H1 (cell line): ENCODE measurements around the gene DIAPH2. TPM values are rescaled to one million over a fixed set of nuclear protein-coding genes. Genes with fewer than 3 reads are reported as not detected.

Source experiments
- CTCF ChIA-PET: fragments of 300-600 bp; sonication (Branson Sonifier 250); formaldehyde crosslinking; loops from one replicate; lab custom pipeline; 2021; ENCODE audit not compliant: partially characterized antibody; lab: Charles Lee
- POLR2A ChIA-PET: fragments of 300-600 bp; sonication (Branson Sonifier 250); formaldehyde crosslinking; loops from one replicate; lab custom pipeline; 2021; ENCODE audit warnings: inconsistent platforms; ENCODE audit not compliant: partially characterized antibody; lab: Charles Lee
- DNase-seq, 2 experiments: peaks; one replicate each; pipeline versions ENCODE4 v3.0.0 to v3.0.0-alpha.2; 2010 to 2022; ENCODE audit warnings: low spot score in 2 of 2, low read depth in 1 of 2, mixed read lengths in 1 of 2
- FAIRE-seq: peaks from 2 replicates; lab custom pipeline; 2011; peaks lifted over from hg19 to GRCh38; lab: Jason Lieb, UNC
- H2AFZ ChIP-seq: 2 replicates; pipeline ENCODE4 v1.8.1; 2012; ENCODE audit warnings: low read length, inconsistent platforms
- H2AK5ac ChIP-seq: 2 replicates; pipeline ENCODE4 v1.6.1; 2013; ENCODE audit warnings: low read depth, low read length
- H2BK120ac ChIP-seq: replicated peaks from 2 replicates; pipeline ENCODE3; 2013; ENCODE audit warnings: low read depth, low read length, inconsistent platforms
- H2BK12ac ChIP-seq: 2 replicates; pipeline ENCODE4 v1.6.1; 2013; ENCODE audit warnings: low read depth, low read length
- H2BK15ac ChIP-seq: 2 replicates; pipeline ENCODE4 v1.6.1; 2013; ENCODE audit warnings: low read length
- H2BK20ac ChIP-seq: 2 replicates; pipeline ENCODE4 v1.6.1; 2013; ENCODE audit warnings: low read length
- H2BK5ac ChIP-seq: 2 replicates; pipeline ENCODE4 v1.6.1; 2013; ENCODE audit warnings: low read depth, low read length
- H3K14ac ChIP-seq: 2 replicates; pipeline ENCODE4 v1.6.1; 2013; ENCODE audit warnings: inconsistent platforms; ENCODE audit not compliant: insufficient read length
- H3K18ac ChIP-seq: 2 replicates; pipeline ENCODE4 v1.6.1; 2013; ENCODE audit warnings: low read length; ENCODE audit errors: extremely low read depth
- H3K23ac ChIP-seq: 2 replicates; pipeline ENCODE4 v1.6.1; 2013; ENCODE audit warnings: inconsistent platforms; ENCODE audit not compliant: insufficient read length
- H3K23me2 ChIP-seq: 2 replicates; pipeline ENCODE4 v1.6.1; 2013; ENCODE audit warnings: low read depth, low read length
- H3K27ac ChIP-seq: 2 replicates; pipeline ENCODE4 v1.6.1; 2011; ENCODE audit warnings: low read depth, low read length, inconsistent platforms
- H3K27me3 ChIP-seq, 4 experiments: replicated peaks in 1 of 4; 1 replicate in 1 of 4; 2 replicates in 3 of 4; pipeline versions ENCODE4 v1.6.1 to v1.8.1; 2011 to 2013; ENCODE audit warnings: low read length in 3 of 4, mild to moderate bottlenecking in 3 of 4, inconsistent platforms in 2 of 4, mixed read lengths in 2 of 4, moderate library complexity in 1 of 4; ENCODE audit not compliant: control insufficient read depth in 3 of 4, insufficient read depth in 3 of 4; ENCODE audit errors: extremely low read depth in 1 of 4
- H3K36me3 ChIP-seq, 4 experiments: 2 replicates each; pipeline versions ENCODE4 v1.6.1 to v1.8.1; 2011 to 2013; ENCODE audit warnings: mild to moderate bottlenecking in 4 of 4, low read length in 3 of 4, moderate library complexity in 2 of 4, control low read depth in 1 of 4, inconsistent platforms in 1 of 4; ENCODE audit not compliant: insufficient read depth in 4 of 4, control insufficient read depth in 2 of 4
- H3K4ac ChIP-seq: replicated peaks from 2 replicates; pipeline ENCODE3; 2013; ENCODE audit warnings: low read length, low read depth, mixed read lengths, inconsistent platforms; ENCODE audit not compliant: insufficient read length
- H3K4me1 ChIP-seq, 4 experiments: replicated peaks in 1 of 4; 1 replicate in 1 of 4; 2 replicates in 3 of 4; pipeline versions ENCODE4 v1.6.1 to v1.8.1; 2011 to 2013; ENCODE audit warnings: low read length in 3 of 4, inconsistent platforms in 2 of 4, mixed read lengths in 1 of 4; ENCODE audit not compliant: insufficient read depth in 4 of 4, control insufficient read depth in 3 of 4
- H3K4me2 ChIP-seq, 2 experiments: 2 replicates each; pipeline versions ENCODE4 v1.6.1 to v1.8.1; 2011 to 2013; ENCODE audit warnings: low read depth in 2 of 2, low read length in 2 of 2, control low read depth in 1 of 2, inconsistent platforms in 1 of 2, mild to moderate bottlenecking in 1 of 2; ENCODE audit not compliant: insufficient read depth in 1 of 2
- H3K4me3 ChIP-seq, 4 experiments: fragments of 200-600, 300-600 bp in 1 of 4; sonication (generic), shearing (Covaris generic), sonication (Bioruptor Twin) in 1 of 4; 2 replicates each; pipeline versions ENCODE4 v1.5.1 to v1.8.1; 2011 to 2016; ENCODE audit warnings: low read length in 4 of 4, low read depth in 3 of 4, control low read depth in 2 of 4, inconsistent platforms in 2 of 4, mild to moderate bottlenecking in 2 of 4, mixed read lengths in 1 of 4, moderate library complexity in 1 of 4; ENCODE audit not compliant: insufficient read depth in 2 of 4; ENCODE audit errors: extremely low read depth in 1 of 4
- H3K56ac ChIP-seq: replicated peaks from 2 replicates; pipeline ENCODE3; 2013; ENCODE audit warnings: low read depth, mild to moderate bottlenecking, mixed read lengths, low read length, inconsistent platforms; ENCODE audit not compliant: insufficient read length
- H3K79me1 ChIP-seq: 2 replicates; pipeline ENCODE4 v1.6.1; 2013; ENCODE audit warnings: low read depth, low read length, control low read depth
- H3K79me2 ChIP-seq, 2 experiments: 2 replicates each; pipeline versions ENCODE4 v1.6.1 to v1.8.1; 2012 to 2013; ENCODE audit warnings: low read length in 2 of 2, mild to moderate bottlenecking in 2 of 2, inconsistent platforms in 1 of 2; ENCODE audit not compliant: insufficient read depth in 2 of 2, control insufficient read depth in 1 of 2
- H3K9ac ChIP-seq, 4 experiments: replicated peaks in 1 of 4; 1 replicate in 1 of 4; 2 replicates in 3 of 4; pipeline versions ENCODE4 v1.6.1 to v1.8.1; 2011 to 2013; ENCODE audit warnings: low read depth in 3 of 4, low read length in 3 of 4, control low read depth in 2 of 4, mild to moderate bottlenecking in 2 of 4, moderate library complexity in 2 of 4, inconsistent platforms in 1 of 4; ENCODE audit errors: extremely low read depth in 1 of 4
- H3K9me3 ChIP-seq, 2 experiments: 2 replicates each; pipeline versions ENCODE4 v1.6.1 to v1.8.1; 2012 to 2013; ENCODE audit warnings: mild to moderate bottlenecking in 2 of 2, moderate library complexity in 2 of 2, control low read depth in 1 of 2, inconsistent platforms in 1 of 2, low read depth in 1 of 2, low read length in 1 of 2, mixed read lengths in 1 of 2; ENCODE audit not compliant: insufficient read depth in 2 of 2
- H4K20me1 ChIP-seq, 2 experiments: replicated peaks in 1 of 2; 2 replicates each; pipeline versions ENCODE3 to v1.8.1; 2011 to 2013; ENCODE audit warnings: inconsistent platforms in 2 of 2, low read length in 2 of 2, mild to moderate bottlenecking in 1 of 2; ENCODE audit not compliant: insufficient read depth in 2 of 2, control insufficient read depth in 1 of 2
- H4K5ac ChIP-seq: 2 replicates; pipeline ENCODE4 v1.6.1; 2013; ENCODE audit warnings: low read length, low read depth, mixed read lengths, inconsistent platforms; ENCODE audit not compliant: insufficient read length
- H4K8ac ChIP-seq: 2 replicates; pipeline ENCODE4 v1.8.0; 2013; ENCODE audit warnings: mild to moderate bottlenecking, moderate library complexity, low read length, inconsistent platforms; ENCODE audit not compliant: insufficient read depth; ENCODE audit errors: extremely low read depth
- H4K91ac ChIP-seq: replicated peaks from 2 replicates; pipeline ENCODE3; 2013; ENCODE audit warnings: low read length, mixed read lengths, inconsistent platforms; ENCODE audit not compliant: insufficient read length
- ASH2L ChIP-seq: fragments of 200-600, 300-600 bp; sonication (generic); IDR thresholded peaks from one replicate; pipeline ENCODE4 v1.7.1; 2017; ENCODE audit warnings: low read length
- CEBPB ChIP-seq: IDR thresholded peaks from 2 replicates; pipeline ENCODE4 v1.6.1; 2012; ENCODE audit warnings: low read depth, low read length
- CHD2 ChIP-seq: IDR thresholded peaks from 2 replicates; pipeline ENCODE4 v1.6.1; 2012; ENCODE audit warnings: low read length, improper control_type of control experiment
- KDM5A ChIP-seq: fragments of 200-600 bp; IDR thresholded peaks from 2 replicates; pipeline ENCODE4 v1.7.1; 2012; ENCODE audit warnings: mild to moderate bottlenecking, low read length, inconsistent platforms, mixed read lengths
- MAFK ChIP-seq: IDR thresholded peaks from 2 replicates; pipeline ENCODE4 v1.6.1; 2012; ENCODE audit warnings: low read depth, mild to moderate bottlenecking, improper control_type of control experiment, low read length
- PHF8 ChIP-seq: fragments of 200-600 bp; sonication (generic); conservative IDR thresholded peaks from 2 replicates; pipeline ENCODE4 v1.7.1; 2012; ENCODE audit warnings: low read depth, mild to moderate bottlenecking, inconsistent platforms, low read length, moderate library complexity
- RBBP5 ChIP-seq: IDR thresholded peaks from 2 replicates; pipeline ENCODE4 v1.7.1; 2012; ENCODE audit warnings: low read depth, mild to moderate bottlenecking, inconsistent platforms, low read length, moderate library complexity, borderline replicate concordance
- TAF1 ChIP-seq: IDR thresholded peaks from 2 replicates; pipeline ENCODE4 v1.6.1; 2011; ENCODE audit warnings: mild to moderate bottlenecking, low read depth, low read length
- WGBS, 2 experiments: shearing (Covaris generic) in 1 of 2; methylation state at CpG; one replicate each; pipeline versions ENCODE4 v1.1.6 to v1.1.7; 2013 to 2015; ENCODE audit warnings: low lambda C conversion rate in 2 of 2, mixed read lengths in 2 of 2, inconsistent platforms in 1 of 2, low coverage in 1 of 2, missing lambda C conversion rate in 1 of 2; ENCODE audit not compliant: insufficient replicate concordance in 2 of 2, insufficient coverage in 1 of 2, insufficient read length in 1 of 2; ENCODE audit errors: extremely low coverage in 1 of 2, missing lambda C conversion rate in 1 of 2; 5-methylcytosine and 5-hydroxymethylcytosine counted together
- polyA plus RNA-seq, 7 experiments: library from polyadenylated mRNA; depleted of rRNA in 3 of 7; stranded (reverse) in 5 of 7; unstranded in 2 of 7; fragments of >200 nt in 5 of 7; fragments of 200-250 nt in 2 of 7; gene quantifications; 1 replicate in 5 of 7; 2 replicates in 1 of 7; 4 replicates in 1 of 7; pipeline versions ENCODE4 v1.2.1 to v1.2.3, GENCODE V29; 2011 to 2013; ENCODE audit warnings: missing spikeins in 2 of 7, mixed read lengths in 2 of 7
- total RNA-seq: library from RNA; stranded (reverse); fragmentation: NEBNext Ultra II Directional; extraction: Animal tissue kit (Norgen Biotek cat#: 25700); gene quantifications from 2 replicates; pipeline ENCODE4 v1.2.1, GENCODE V29; 2021
- TF ChIP-seq, protein P1 (sequence below): IDR thresholded peaks from 2 replicates; pipeline ENCODE4 v1.6.1; 2011; ENCODE audit warnings: low read length, improper control_type of control experiment

Gene DIAPH2
- total and polyA plus RNA-seq, 2 of the 8 experiments (the other 6 are each of a cell fraction or from before 2014, with no cell fraction given), result 4.4 to 24.3 TPM

DNA sequence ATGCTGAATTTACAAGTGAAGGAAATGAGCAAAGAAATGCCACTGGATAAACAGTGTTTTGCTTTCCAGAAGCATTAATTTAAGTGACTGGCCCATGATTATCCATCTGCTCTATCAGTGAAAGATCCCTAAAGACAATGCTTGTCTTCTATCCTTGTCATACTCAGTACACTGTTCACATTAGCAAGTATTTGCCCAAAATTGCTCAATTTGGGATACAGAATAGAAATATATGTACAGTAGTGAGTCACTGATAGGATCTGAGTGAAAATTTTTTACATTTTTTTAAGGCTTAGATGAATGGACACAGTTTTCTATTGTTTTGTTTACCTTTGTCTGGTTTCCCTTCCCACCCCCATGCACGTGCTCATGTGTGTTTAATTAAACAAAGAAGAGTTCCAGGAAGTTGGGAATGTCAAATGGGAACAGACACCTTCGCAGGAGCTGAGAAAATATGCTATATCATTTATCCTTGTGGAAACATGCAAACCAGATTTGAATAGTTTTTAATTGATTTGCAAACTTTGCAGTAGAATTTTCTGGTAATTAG is 855.4 kb downstream of the DIAPH2 start:
- Histone ChIP-seq H3K27ac (no peak overlapping the region), H3K9ac (no peak overlapping the region), H3K36me3 (no peaks in the 10 kb centered on the region), H2AK5ac (no peak overlapping the region), H4K8ac (no peak overlapping the region), H2AFZ (no peak overlapping the region), H3K23me2 (no peaks in the 10 kb centered on the region), H2BK20ac (no peak overlapping the region), H2BK5ac (no peak overlapping the region), H3K79me1 (no peaks in the 10 kb centered on the region), H3K4ac (no peak overlapping the region), H3K4me3 (no peak overlapping the region), H2BK15ac (no peak overlapping the region), H2BK12ac (no peak overlapping the region), H3K18ac (no peak overlapping the region), H3K79me2 (no peaks in the 10 kb centered on the region), H3K14ac (no peak overlapping the region), H3K4me2 (no peak overlapping the region), H3K27me3 (no peaks in the 10 kb centered on the region), H3K4me1 (no peaks in the 10 kb centered on the region), H2BK120ac (no peak overlapping the region), H4K20me1 (no peaks in the 10 kb centered on the region), H4K91ac (no peak overlapping the region), H3K56ac (no peak overlapping the region), H3K9me3 (no peaks in the 10 kb centered on the region), H4K5ac (no peak overlapping the region), H3K23ac (no peak overlapping the region)
- 87% methylated on average over 2 of the region's 2 CpGs; no CpG with 5 or more reads in 1 of the 2 experiments for WGBS, 2 experiments
- TF ChIP-seq KDM5A (no peak), PHF8 (no peak), MAFK (no peak), ASH2L (no peak), TAF1 (no peak), CEBPB (no peak), CHD2 (no peak), RBBP5 (no peak)
- TF ChIP-seq, protein P1, sequence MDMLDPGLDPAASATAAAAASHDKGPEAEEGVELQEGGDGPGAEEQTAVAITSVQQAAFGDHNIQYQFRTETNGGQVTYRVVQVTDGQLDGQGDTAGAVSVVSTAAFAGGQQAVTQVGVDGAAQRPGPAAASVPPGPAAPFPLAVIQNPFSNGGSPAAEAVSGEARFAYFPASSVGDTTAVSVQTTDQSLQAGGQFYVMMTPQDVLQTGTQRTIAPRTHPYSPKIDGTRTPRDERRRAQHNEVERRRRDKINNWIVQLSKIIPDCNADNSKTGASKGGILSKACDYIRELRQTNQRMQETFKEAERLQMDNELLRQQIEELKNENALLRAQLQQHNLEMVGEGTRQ, result no peak
- no peak for DNase-seq
- POLR2A ChIA-PET, result no interaction called here
- FAIRE-seq, result peak; percentile 28
- CTCF ChIA-PET, result no interaction called here
